Neural crest cell (in vitro differentiated cells): Measurements from ENCODE around the gene MESD. TPM values are rescaled to one million over a fixed set of nuclear protein-coding genes. Genes with fewer than 3 reads are reported as not detected.

ENCODE experiments used
- DNase-seq: peaks from one replicate; pipeline ENCODE4 v3.0.0; 2021; ENCODE audit warnings: low read depth, mixed read lengths, low spot score
- H3K27ac Mint-ChIP-seq: one replicate; pipeline ENCODE4 v1.8.0; 2021; ENCODE audit warnings: mild to moderate bottlenecking, mixed read lengths; ENCODE audit not compliant: unreplicated experiment
- H3K27me3 Mint-ChIP-seq: 2 replicates; pipeline ENCODE4 v1.8.0; 2021; ENCODE audit warnings: low read depth, mild to moderate bottlenecking, mixed read lengths
- H3K36me3 Mint-ChIP-seq: 2 replicates; pipeline ENCODE4 v1.8.0; 2021; ENCODE audit warnings: low read depth, mild to moderate bottlenecking, mixed read lengths
- H3K4me1 Mint-ChIP-seq: 2 replicates; pipeline ENCODE4 v1.8.0; 2021; ENCODE audit warnings: mixed read lengths
- H3K4me3 Mint-ChIP-seq: one replicate; pipeline ENCODE4 v1.8.0; 2021; ENCODE audit warnings: mild to moderate bottlenecking, mixed read lengths
- H3K9me3 Mint-ChIP-seq: 2 replicates; pipeline ENCODE4 v1.8.0; 2021; ENCODE audit warnings: mixed read lengths
- CTCF ChIP-seq: fragments of 200-600 bp; sonication (generic); conservative IDR thresholded peaks from 2 replicates; pipeline ENCODE4 v1.5.0; 2021; ENCODE audit warnings: antibody characterized with exemption, mild to moderate bottlenecking
- total RNA-seq: library from RNA; stranded (reverse); gene quantifications from 2 replicates; pipeline ENCODE4 v1.2.1, GENCODE V29; 2021

Gene MESD
- total RNA-seq, 1 donor from 2014 or later, result 30.7 TPM

GRCh38 chr15:80913541-80913940 lies 76.1 kb downstream of the MESD start:
- Mint-ChIP-seq H3K4me1 (no peaks in the 10 kb centered on the region), H3K4me3 (no peak overlapping the region), H3K36me3 (peaks cover 9% of the 10 kb centered on the region), H3K9me3 (peaks cover 5% of the 10 kb centered on the region), H3K27ac (no peak overlapping the region), H3K27me3 (no peaks in the 10 kb centered on the region)
- no peak for DNase-seq
- no peak for TF ChIP-seq CTCF

- TF ChIP-seq CTCF, result no peak
- Mint-ChIP-seq H3K9me3 (peaks cover 5% of the 10 kb centered on the region), H3K27ac (no peak overlapping the region), H3K27me3 (no peaks in the 10 kb centered on the region), H3K36me3 (peaks cover 9% of the 10 kb centered on the region), H3K4me1 (no peaks in the 10 kb centered on the region), H3K4me3 (no peak overlapping the region)
- DNase-seq, result no peak
These were observed 76.9 kb downstream of the MESD start for GRCh38 chr15:80912673-80913072.

GRCh38 chr15:80911821-80912220 lies 77.8 kb downstream of the MESD start:
- H3K27ac Mint-ChIP-seq, result no peak overlapping the region
- H3K9me3 Mint-ChIP-seq, result peaks cover 5% of the 10 kb centered on the region
- TF ChIP-seq CTCF, result no peak
- DNase-seq, result no peak
- H3K4me1 Mint-ChIP-seq, result no peaks in the 10 kb centered on the region
- H3K36me3 Mint-ChIP-seq, result peaks cover 12% of the 10 kb centered on the region
- H3K27me3 Mint-ChIP-seq, result no peaks in the 10 kb centered on the region
- no peak overlapping the region for H3K4me3 Mint-ChIP-seq

- Mint-ChIP-seq H3K4me3 (no peak overlapping the region), H3K36me3 (peaks cover 12% of the 10 kb centered on the region), H3K9me3 (peaks cover 5% of the 10 kb centered on the region), H3K4me1 (peaks cover 16% of the 10 kb centered on the region), H3K27ac (no peak overlapping the region), H3K27me3 (no peaks in the 10 kb centered on the region)
- TF ChIP-seq CTCF, result no peak
- DNase-seq, result no peak
These were observed 83.4 kb downstream of the MESD start for GRCh38 chr15:80906159-80906766.

GRCh38 chr15:80904998-80905397 lies 84.6 kb downstream of the MESD start:
- H3K4me3 Mint-ChIP-seq, result no peak overlapping the region
- H3K27ac Mint-ChIP-seq, result peak overlapping the region; percentile 65
- H3K9me3 Mint-ChIP-seq, result peaks cover 5% of the 10 kb centered on the region
- TF ChIP-seq CTCF, result no peak
- no peak for DNase-seq
- no peaks in the 10 kb centered on the region for H3K27me3 Mint-ChIP-seq
- H3K4me1 Mint-ChIP-seq, result peaks cover 16% of the 10 kb centered on the region
- H3K36me3 Mint-ChIP-seq, result peaks cover 12% of the 10 kb centered on the region
